Measurements from ENCODE around the gene EGLN3. TPM values are rescaled to one million over a fixed set of nuclear protein-coding genes. Genes with fewer than 3 reads are reported as not detected.

The EGLN3 gene
- total RNA-seq, 1 experiment from 2014 or later = 23.6 TPM

- H3K4me3 ChIP-seq = no peak overlapping the region
- TF ChIP-seq CTCF (conservative IDR thresholded peaks at IDR 0.05) (no peak), EZH2 (IDR thresholded peaks at IDR 0.05; ENCODE audit: low read depth) (no peak)
- H3K9me2 ChIP-seq (ENCODE audit: insufficient read depth) = no peaks in the 10 kb centered on the region
- no peaks in the 10 kb centered on the region for H4K20me1 ChIP-seq (ENCODE audit: insufficient read depth)
- no peaks in the 10 kb centered on the region for H3K79me2 ChIP-seq (ENCODE audit: low read depth)
- POLR2A ChIA-PET (ENCODE audit: unreplicated experiment) = no interaction called here
- peaks cover 5% of the 10 kb centered on the region; the same call in 1 of the 2 replicates for H3K9me3 ChIP-seq (ENCODE audit: insufficient read depth, low read depth)
- H3K27me3 ChIP-seq (ENCODE audit: insufficient read depth, low read depth) = no peaks in the 10 kb centered on the region
- H3K4me1 ChIP-seq (replicated peaks; ENCODE audit: insufficient read depth) = no peaks in the 10 kb centered on the region
- no TSS peak for BruUV-seq (replicated peaks)
- no peaks in the 10 kb centered on the region for H3K36me3 ChIP-seq (ENCODE audit: low read depth)
- H2AFZ ChIP-seq = no peak overlapping the region
- CTCF ChIA-PET = no interaction called here
- intact Hi-C loops (cut with micrococcal nuclease; ENCODE audit: unreplicated experiment) = no loop called here
- no peak overlapping the region for H3K27ac ChIP-seq
- no peak overlapping the region for H3K4me2 ChIP-seq
- H3F3A ChIP-seq (ENCODE audit: insufficient read depth, low read depth) = no peaks in the 10 kb centered on the region
- DNase-seq = no peak
These were observed 70.5 kb downstream of the EGLN3 start for GRCh38 chr14:33880330-33880729.

- H3K4me3 ChIP-seq = no peak overlapping the region
- no TSS peak for BruUV-seq (replicated peaks)
- intact Hi-C loops (cut with micrococcal nuclease; ENCODE audit: unreplicated experiment) = no loop called here
- no peaks in the 10 kb centered on the region for H3F3A ChIP-seq (ENCODE audit: insufficient read depth, low read depth)
- peaks cover 5% of the 10 kb centered on the region; the same call in 1 of the 2 replicates for H3K9me3 ChIP-seq (ENCODE audit: insufficient read depth, low read depth)
- H3K9me2 ChIP-seq (ENCODE audit: insufficient read depth) = no peaks in the 10 kb centered on the region
- TF ChIP-seq CTCF (conservative IDR thresholded peaks at IDR 0.05) (no peak), EZH2 (IDR thresholded peaks at IDR 0.05; ENCODE audit: low read depth) (no peak)
- ChIA-PET CTCF (no interaction called here), POLR2A (ENCODE audit: unreplicated experiment) (interaction anchor here (0.6 kb wide), 1 partner anchor 219 kb away, joined by 5 read pairs; no protein-coding TSS in a partner anchor)
- no peak overlapping the region for H3K27ac ChIP-seq
- H3K36me3 ChIP-seq (ENCODE audit: low read depth) = no peaks in the 10 kb centered on the region
- no peak for DNase-seq
- no peaks in the 10 kb centered on the region for H4K20me1 ChIP-seq (ENCODE audit: insufficient read depth)
- H3K27me3 ChIP-seq (ENCODE audit: insufficient read depth, low read depth) = no peaks in the 10 kb centered on the region
- no peak overlapping the region for H2AFZ ChIP-seq
- no peaks in the 10 kb centered on the region for H3K79me2 ChIP-seq (ENCODE audit: low read depth)
- H3K4me2 ChIP-seq = no peak overlapping the region
- H3K4me1 ChIP-seq (replicated peaks; ENCODE audit: insufficient read depth) = no peaks in the 10 kb centered on the region
These were observed 71.1 kb downstream of the EGLN3 start for GRCh38 chr14:33879684-33880286.

DNA sequence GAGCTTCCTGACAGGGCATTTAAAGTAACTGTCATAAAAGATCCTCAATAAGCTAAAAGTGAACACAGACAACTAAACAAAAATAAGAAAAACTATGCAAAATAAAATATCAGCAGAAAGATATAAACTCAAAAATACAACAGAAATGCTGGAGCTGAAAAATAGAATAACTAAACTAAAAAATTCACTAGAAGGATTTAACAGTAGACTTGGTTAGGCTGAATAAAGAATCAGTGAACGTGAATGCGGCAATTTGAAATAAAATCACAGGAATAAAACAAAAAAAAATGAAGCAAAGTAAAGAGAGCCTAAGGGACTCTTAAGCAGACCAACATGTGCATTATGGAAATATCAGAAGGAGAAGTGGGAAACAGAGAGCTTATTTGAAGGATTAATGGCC is 74.6 kb downstream of the EGLN3 start:
- H3K9me3 ChIP-seq (ENCODE audit: insufficient read depth, low read depth) = peaks cover 5% of the 10 kb centered on the region; the same call in 1 of the 2 replicates
- H4K20me1 ChIP-seq (ENCODE audit: insufficient read depth) = no peaks in the 10 kb centered on the region
- no peaks in the 10 kb centered on the region for H3F3A ChIP-seq (ENCODE audit: insufficient read depth, low read depth)
- ChIA-PET POLR2A (ENCODE audit: unreplicated experiment) (no interaction called here), CTCF (no interaction called here)
- H3K36me3 ChIP-seq (ENCODE audit: low read depth) = no peaks in the 10 kb centered on the region
- intact Hi-C loops (cut with micrococcal nuclease; ENCODE audit: unreplicated experiment) = no loop called here
- H2AFZ ChIP-seq = no peak overlapping the region
- H3K27ac ChIP-seq = no peak overlapping the region
- H3K4me2 ChIP-seq = no peak overlapping the region
- no peaks in the 10 kb centered on the region for H3K4me1 ChIP-seq (replicated peaks; ENCODE audit: insufficient read depth)
- no peaks in the 10 kb centered on the region for H3K9me2 ChIP-seq (ENCODE audit: insufficient read depth)
- no peaks in the 10 kb centered on the region for H3K79me2 ChIP-seq (ENCODE audit: low read depth)
- no peaks in the 10 kb centered on the region for H3K27me3 ChIP-seq (ENCODE audit: insufficient read depth, low read depth)
- DNase-seq = no peak
- TF ChIP-seq CTCF (conservative IDR thresholded peaks at IDR 0.05) (no peak), EZH2 (IDR thresholded peaks at IDR 0.05; ENCODE audit: low read depth) (no peak)
- no peak overlapping the region for H3K4me3 ChIP-seq
- no TSS peak for BruUV-seq (replicated peaks)

Measured in PC-9 (cell line).